Nephron progenitor cell (in vitro differentiated cells): ENCODE results near the gene RAVER2.
A peak's percentile ranks its signal among the peaks of the same experiment; 100 is the strongest.
"Not testable (repeated sequence)": the region's sequence is repeated elsewhere in the genome, so short reads cannot be mapped to it uniquely, and the experiment has no call there.

Source experiments
- DNase-seq: peaks from one replicate; pipeline ENCODE4 v3.0.0; 2021
- H3K27ac Mint-ChIP-seq: 2 replicates; pipeline ENCODE4 v1.8.0; 2021; ENCODE audit warnings: mild to moderate bottlenecking, moderate library complexity, mixed read lengths
- H3K27me3 Mint-ChIP-seq: 2 replicates; pipeline ENCODE4 v1.8.0; 2021; ENCODE audit warnings: mild to moderate bottlenecking, low read depth, mixed read lengths; ENCODE audit not compliant: poor library complexity
- H3K36me3 Mint-ChIP-seq: 2 replicates; pipeline ENCODE4 v1.8.0; 2021; ENCODE audit warnings: low read depth, mixed read lengths
- H3K4me1 Mint-ChIP-seq: 2 replicates; pipeline ENCODE4 v1.8.0; 2021; ENCODE audit warnings: mixed read lengths
- H3K4me3 Mint-ChIP-seq: 2 replicates; pipeline ENCODE4 v1.8.0; 2021; ENCODE audit warnings: mild to moderate bottlenecking, moderate library complexity, mixed read lengths
- H3K9me3 Mint-ChIP-seq: 2 replicates; pipeline ENCODE4 v1.8.0; 2021; ENCODE audit warnings: mild to moderate bottlenecking, moderate library complexity, mixed read lengths
- TF ChIP-seq, protein P1 (sequence below): fragments of 200-600 bp; sonication (generic); IDR thresholded peaks from 2 replicates; pipeline ENCODE4 v1.5.0; 2021; ENCODE audit warnings: antibody characterized with exemption

Gene RAVER2

DNA sequence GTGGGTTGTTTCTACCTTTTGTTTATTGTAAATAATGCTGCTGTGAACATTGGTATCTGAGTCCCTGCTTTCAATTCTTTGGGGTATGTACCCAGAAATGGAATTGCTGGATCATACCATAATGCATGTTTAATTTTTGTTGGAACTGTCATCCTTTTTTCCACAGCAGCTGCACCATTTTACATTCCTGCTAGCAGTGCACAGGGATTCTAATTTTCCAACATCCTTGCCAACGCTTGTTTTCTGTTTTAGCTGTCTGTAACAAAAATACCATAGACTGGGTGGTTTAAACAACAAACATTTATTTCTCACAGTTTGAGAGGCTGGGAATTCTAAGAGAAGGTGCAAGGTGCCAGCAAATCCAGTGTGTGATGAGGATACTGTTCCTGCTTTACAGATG, 65.1 kb downstream of the RAVER2 start:
- H3K9me3 Mint-ChIP-seq = no peaks in the 10 kb centered on the region
- DNase-seq = no peak
- peaks cover 8% of the 10 kb centered on the region for H3K36me3 Mint-ChIP-seq
- no peak overlapping the region for H3K27ac Mint-ChIP-seq
- H3K4me1 Mint-ChIP-seq = no peaks in the 10 kb centered on the region
- no peak overlapping the region for H3K4me3 Mint-ChIP-seq
- TF ChIP-seq, protein P1, sequence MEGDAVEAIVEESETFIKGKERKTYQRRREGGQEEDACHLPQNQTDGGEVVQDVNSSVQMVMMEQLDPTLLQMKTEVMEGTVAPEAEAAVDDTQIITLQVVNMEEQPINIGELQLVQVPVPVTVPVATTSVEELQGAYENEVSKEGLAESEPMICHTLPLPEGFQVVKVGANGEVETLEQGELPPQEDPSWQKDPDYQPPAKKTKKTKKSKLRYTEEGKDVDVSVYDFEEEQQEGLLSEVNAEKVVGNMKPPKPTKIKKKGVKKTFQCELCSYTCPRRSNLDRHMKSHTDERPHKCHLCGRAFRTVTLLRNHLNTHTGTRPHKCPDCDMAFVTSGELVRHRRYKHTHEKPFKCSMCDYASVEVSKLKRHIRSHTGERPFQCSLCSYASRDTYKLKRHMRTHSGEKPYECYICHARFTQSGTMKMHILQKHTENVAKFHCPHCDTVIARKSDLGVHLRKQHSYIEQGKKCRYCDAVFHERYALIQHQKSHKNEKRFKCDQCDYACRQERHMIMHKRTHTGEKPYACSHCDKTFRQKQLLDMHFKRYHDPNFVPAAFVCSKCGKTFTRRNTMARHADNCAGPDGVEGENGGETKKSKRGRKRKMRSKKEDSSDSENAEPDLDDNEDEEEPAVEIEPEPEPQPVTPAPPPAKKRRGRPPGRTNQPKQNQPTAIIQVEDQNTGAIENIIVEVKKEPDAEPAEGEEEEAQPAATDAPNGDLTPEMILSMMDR = no peak
- no peaks in the 10 kb centered on the region for H3K27me3 Mint-ChIP-seq

DNA sequence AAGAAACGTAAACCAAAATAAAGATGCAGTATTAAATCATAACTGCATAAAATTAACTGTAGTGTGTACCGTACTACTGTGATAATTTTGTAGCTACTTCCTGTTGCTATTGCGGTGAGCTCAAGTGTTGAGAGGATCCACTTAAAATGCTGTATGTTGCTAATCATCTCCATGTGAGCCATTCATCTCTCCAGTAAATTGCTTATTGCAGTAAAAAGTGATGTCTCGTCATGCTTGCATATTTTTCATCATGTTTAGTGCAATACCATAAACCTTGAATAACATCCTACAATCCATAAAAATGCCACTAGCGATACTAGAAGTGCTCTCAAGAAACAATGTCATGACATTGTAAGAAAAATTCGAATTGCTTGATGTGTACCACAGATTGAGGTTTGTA, 66.3 kb downstream of the RAVER2 start:
- peaks cover under 1% of the 10 kb centered on the region for H3K9me3 Mint-ChIP-seq
- TF ChIP-seq, protein P1 = no peak

DNA sequence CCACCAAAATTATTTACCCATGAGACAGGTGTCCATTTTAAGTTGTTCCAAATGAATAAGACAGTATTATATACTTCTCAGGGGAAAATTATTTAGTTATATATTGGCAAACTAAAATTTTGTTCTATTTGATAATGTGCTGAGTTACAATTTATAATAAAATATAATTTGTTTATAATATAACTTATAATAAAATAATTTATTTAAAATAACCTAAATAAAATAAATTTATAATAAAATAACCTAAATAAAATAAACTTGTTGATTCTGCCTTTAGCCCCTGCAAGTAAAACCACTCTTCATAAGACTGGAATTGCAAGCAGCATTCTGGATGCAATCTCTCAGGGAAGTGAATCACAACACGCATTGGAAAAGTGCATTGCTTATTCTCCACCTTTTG, 69.6 kb downstream of the RAVER2 start:
- DNase-seq = no peak
- H3K4me1 Mint-ChIP-seq = no peaks in the 10 kb centered on the region
- H3K27me3 Mint-ChIP-seq = no peaks in the 10 kb centered on the region
- H3K9me3 Mint-ChIP-seq = peaks cover 17% of the 10 kb centered on the region
- no peak overlapping the region for H3K4me3 Mint-ChIP-seq
- peaks cover 44% of the 10 kb centered on the region for H3K36me3 Mint-ChIP-seq
- no peak overlapping the region for H3K27ac Mint-ChIP-seq
- TF ChIP-seq, protein P1 = no peak

More for the DNA sequence above, 66.3 kb downstream of the RAVER2 start:
- DNase-seq = no peak
- Mint-ChIP-seq H3K4me1 (no peaks in the 10 kb centered on the region), H3K4me3 (no peak overlapping the region), H3K27me3 (no peaks in the 10 kb centered on the region), H3K27ac (no peak overlapping the region), H3K36me3 (peaks cover 18% of the 10 kb centered on the region)

DNA sequence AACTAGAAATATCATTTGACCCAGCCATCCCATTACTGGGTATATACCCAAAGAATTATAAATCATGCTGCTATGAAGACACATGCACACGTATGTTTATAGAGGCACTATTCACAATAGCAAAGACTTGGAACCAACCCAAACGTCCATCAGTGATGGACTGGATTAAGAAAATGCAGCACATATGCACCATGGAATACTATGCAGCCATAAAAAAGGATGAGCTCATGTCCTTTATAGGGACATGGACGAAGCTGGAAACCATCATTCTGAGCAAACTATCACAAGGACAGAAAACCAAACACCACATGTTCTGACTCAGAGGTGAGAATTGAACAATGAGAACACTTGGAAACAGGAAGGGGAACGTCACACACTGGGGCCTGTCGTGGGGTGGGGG, 72.5 kb downstream of the RAVER2 start:
- not testable (repeated sequence) for H3K4me3 Mint-ChIP-seq, H3K4me1 Mint-ChIP-seq, H3K27me3 Mint-ChIP-seq, H3K27ac Mint-ChIP-seq, DNase-seq
- Mint-ChIP-seq H3K36me3 (peaks cover 63% of the 10 kb centered on the region), H3K9me3 (peaks cover 27% of the 10 kb centered on the region)

DNA sequence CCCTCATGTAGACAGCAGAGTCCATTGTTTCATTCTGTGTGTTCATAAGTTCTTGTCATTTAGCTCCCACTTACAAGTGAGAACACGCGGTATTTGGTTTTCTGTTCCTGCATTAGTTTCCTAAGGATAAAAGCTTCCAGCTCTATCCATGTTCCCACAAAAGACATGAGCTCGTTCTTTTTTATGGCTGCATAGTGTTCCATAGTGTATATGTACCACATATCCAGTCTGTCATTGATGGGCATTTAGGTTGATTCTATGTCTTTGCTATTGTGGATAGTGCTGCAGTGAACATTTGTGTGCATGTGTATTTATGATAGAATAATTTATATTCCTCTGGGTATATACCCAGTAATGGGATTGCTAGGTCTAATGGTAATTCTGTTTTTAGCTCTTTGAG, 75.7 kb downstream of the RAVER2 start:
- not testable (repeated sequence) for H3K27ac Mint-ChIP-seq, H3K27me3 Mint-ChIP-seq, H3K4me3 Mint-ChIP-seq, DNase-seq, H3K4me1 Mint-ChIP-seq
- peaks cover 27% of the 10 kb centered on the region for H3K9me3 Mint-ChIP-seq
- peaks cover 55% of the 10 kb centered on the region for H3K36me3 Mint-ChIP-seq

DNA sequence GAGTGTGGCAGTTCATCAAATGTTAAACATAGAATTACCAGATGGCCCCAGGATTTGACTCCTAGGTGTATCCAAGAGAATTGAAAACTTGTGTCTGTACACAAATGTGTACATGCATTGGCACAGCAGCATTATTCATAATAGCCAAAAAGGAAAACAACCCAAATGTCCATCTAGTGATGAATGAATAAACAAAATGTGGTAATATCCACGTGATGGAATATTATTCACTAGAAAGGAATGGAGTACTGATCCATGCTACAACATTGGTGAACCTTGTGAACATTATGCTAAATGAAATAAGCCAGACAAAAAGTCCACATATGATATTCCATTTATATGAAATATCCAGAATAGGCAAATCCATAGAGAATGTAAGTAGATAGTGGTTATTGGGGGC, 77.7 kb downstream of the RAVER2 start:
- TF ChIP-seq, protein P1 = no peak
- H3K27me3 Mint-ChIP-seq = no peaks in the 10 kb centered on the region
- H3K27ac Mint-ChIP-seq = no peak overlapping the region
- DNase-seq = no peak
- peaks cover 6% of the 10 kb centered on the region for H3K4me1 Mint-ChIP-seq
- H3K36me3 Mint-ChIP-seq = peaks cover 34% of the 10 kb centered on the region
- no peak overlapping the region for H3K4me3 Mint-ChIP-seq
- peaks cover 12% of the 10 kb centered on the region for H3K9me3 Mint-ChIP-seq

DNA sequence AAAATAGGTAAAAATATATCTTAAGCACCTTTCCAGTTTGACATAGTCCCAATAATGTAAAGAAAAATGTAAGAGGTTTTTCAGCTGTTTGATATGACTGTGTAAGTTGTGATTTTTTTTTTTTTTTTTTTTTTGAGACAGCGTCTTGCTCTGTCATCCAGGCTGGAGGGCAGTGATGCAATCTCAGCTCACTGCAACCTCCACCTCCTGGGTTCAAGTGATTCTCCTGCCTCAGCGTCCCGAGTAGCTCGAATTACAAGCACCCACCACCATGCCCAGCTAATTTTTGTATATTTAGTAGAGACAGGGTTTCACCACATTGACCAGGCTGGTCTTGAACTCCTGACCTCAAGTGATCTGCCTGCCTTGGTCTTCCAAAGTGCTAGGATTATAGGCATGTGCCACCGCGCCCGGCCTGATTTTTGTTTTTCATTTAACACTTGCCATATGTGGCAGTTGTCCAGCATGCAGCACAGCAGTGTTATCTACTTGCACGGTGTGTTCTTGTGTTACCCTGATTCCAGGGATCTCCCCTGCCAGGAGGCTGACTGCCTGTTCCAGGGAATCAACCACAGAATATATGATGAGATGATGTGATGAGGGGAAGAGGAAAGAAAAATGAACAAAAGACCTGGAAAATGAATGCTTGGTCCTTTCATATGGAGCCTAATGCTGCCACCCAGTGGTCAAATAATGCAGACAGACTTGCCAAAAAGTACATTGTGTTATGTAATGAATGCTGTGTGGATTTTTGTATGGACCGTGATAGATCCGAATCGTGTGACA, 79.0 kb downstream of the RAVER2 start:
- TF ChIP-seq, protein P1 = peak; percentile 80
- Mint-ChIP-seq H3K27me3 (no peaks in the 10 kb centered on the region), H3K36me3 (peaks cover 28% of the 10 kb centered on the region), H3K4me1 (peaks cover 9% of the 10 kb centered on the region), H3K4me3 (no peak overlapping the region), H3K9me3 (peaks cover 10% of the 10 kb centered on the region), H3K27ac (peak overlapping the region; percentile 60)
- peak; percentile 65 for DNase-seq
